HL-60 (cell line): ENCODE results near the gene SPRYD3.

Source experiments
- DNase-seq, 2 experiments: peaks; one replicate each; pipeline ENCODE4 v3.0.0-alpha.2; 2010 to 2020; ENCODE audit warnings: low read depth in 1 of 2, low spot score in 1 of 2
- H3K27ac ChIP-seq: fragments of 250-450 bp; sonication (Bioruptor Pico); replicated peaks from 2 replicates; pipeline ENCODE4 v1.5.1; 2020; ENCODE audit warnings: mild to moderate bottlenecking, moderate library complexity
- H3K27me3 ChIP-seq: fragments of 250-450 bp; sonication (Bioruptor Pico); 2 replicates; pipeline ENCODE4 v1.5.1; 2021; ENCODE audit warnings: mild to moderate bottlenecking, moderate library complexity; ENCODE audit not compliant: insufficient read depth, poor library complexity, severe bottlenecking
- H3K4me3 ChIP-seq: replicated peaks from 2 replicates; pipeline ENCODE4 v1.5.1; 2011; ENCODE audit warnings: mild to moderate bottlenecking, control low read depth, low read length; ENCODE audit not compliant: insufficient read depth
- GABPA ChIP-seq: IDR thresholded peaks from 2 replicates; pipeline ENCODE4 v1.6.1; 2012; ENCODE audit warnings: low read depth
- POLR2AphosphoS5 ChIP-seq: IDR thresholded peaks from 2 replicates; pipeline ENCODE4 v1.6.1; 2012; ENCODE audit warnings: low read depth
- SPI1 ChIP-seq: IDR thresholded peaks from 2 replicates; pipeline ENCODE4 v1.6.1; 2012; ENCODE audit warnings: low read depth, mild to moderate bottlenecking, borderline replicate concordance
- TF ChIP-seq, protein P1 (sequence below): IDR thresholded peaks from one replicate; pipeline ENCODE4 v1.5.1; 2011; ENCODE audit warnings: low read length, control low read depth, inconsistent platforms; ENCODE audit not compliant: insufficient read depth
- TF ChIP-seq, protein P2 (sequence below): IDR thresholded peaks from 2 replicates; pipeline ENCODE4 v1.6.1; 2012; ENCODE audit warnings: low read depth; ENCODE audit not compliant: insufficient replicate concordance

SPRYD3 gene

DNA sequence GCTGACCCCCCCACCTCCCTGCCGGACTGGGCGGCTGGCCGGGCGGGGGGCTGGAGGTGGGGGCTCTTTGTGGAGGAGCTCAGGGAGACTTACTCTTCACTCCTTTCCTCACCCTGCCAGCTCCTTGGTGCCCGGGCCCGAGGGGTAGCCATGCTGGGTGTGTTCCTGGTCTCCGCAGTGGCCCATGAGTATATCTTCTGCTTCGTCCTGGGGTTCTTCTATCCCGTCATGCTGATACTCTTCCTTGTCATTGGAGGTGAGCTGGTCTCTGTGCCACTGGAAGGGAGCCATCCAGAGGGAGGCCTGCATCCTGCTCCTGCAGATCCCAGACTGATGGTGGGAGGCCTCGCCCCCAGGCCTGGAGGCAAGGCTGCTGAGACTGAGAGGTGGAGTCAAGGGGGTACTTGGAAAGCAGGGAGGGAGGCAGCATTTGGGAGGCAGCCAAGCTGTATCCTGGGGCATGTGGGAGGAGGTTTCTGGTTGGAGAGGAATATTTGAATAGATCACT, 43.8 kb upstream of the SPRYD3 start:
- no peak for DNase-seq
- TF ChIP-seq SPI1: no peak
- TF ChIP-seq, protein P1, sequence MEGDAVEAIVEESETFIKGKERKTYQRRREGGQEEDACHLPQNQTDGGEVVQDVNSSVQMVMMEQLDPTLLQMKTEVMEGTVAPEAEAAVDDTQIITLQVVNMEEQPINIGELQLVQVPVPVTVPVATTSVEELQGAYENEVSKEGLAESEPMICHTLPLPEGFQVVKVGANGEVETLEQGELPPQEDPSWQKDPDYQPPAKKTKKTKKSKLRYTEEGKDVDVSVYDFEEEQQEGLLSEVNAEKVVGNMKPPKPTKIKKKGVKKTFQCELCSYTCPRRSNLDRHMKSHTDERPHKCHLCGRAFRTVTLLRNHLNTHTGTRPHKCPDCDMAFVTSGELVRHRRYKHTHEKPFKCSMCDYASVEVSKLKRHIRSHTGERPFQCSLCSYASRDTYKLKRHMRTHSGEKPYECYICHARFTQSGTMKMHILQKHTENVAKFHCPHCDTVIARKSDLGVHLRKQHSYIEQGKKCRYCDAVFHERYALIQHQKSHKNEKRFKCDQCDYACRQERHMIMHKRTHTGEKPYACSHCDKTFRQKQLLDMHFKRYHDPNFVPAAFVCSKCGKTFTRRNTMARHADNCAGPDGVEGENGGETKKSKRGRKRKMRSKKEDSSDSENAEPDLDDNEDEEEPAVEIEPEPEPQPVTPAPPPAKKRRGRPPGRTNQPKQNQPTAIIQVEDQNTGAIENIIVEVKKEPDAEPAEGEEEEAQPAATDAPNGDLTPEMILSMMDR: no peak
- Histone ChIP-seq H3K27ac (no peak overlapping the region), H3K4me3 (no peak overlapping the region), H3K27me3 (no peaks in the 10 kb centered on the region)

DNA sequence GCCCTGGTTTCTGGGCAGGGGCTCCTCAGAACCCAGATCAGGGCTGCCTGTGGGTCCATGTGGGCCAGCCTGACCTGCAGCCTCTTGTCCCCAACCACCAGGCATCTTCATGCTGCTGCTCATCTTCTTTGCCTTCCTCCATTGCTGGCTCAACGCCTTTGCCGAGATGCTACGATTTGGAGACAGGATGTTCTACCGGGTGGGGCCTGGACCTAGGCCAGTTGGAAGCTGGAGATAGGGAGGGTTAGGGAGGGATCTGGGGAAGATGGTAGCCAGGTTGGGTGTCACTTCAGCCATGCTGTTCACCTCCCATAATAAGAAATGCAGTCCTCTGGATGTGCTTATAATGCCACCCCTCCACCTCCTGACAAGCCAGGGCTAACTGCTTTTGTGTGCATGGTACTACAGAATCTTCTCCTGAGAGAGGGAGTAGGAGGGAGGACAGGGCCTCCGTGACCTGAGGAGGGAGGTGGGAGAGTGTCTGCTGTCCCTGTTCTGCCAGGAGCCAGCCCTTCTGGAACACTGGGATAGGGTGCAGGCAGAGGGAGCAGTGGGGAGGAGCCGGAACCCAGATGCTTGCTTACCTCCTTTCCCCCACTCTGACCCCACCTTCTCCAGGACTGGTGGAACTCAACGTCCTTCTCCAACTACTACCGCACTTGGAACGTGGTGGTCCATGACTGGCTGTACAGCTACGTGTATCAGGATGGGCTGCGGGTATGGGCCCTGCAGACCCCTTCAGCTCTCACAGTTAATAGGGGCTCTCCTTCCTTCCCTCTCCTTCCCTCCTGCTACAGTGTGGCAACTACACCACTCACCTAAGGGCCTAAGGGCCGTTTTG, 41.7 kb upstream of the SPRYD3 start:
- no peak for DNase-seq
- no peak for TF ChIP-seq POLR2AphosphoS5
- TF ChIP-seq, protein P1: no peak
- TF ChIP-seq SPI1: no peak
- no peak for TF ChIP-seq GABPA
- TF ChIP-seq, protein P2, sequence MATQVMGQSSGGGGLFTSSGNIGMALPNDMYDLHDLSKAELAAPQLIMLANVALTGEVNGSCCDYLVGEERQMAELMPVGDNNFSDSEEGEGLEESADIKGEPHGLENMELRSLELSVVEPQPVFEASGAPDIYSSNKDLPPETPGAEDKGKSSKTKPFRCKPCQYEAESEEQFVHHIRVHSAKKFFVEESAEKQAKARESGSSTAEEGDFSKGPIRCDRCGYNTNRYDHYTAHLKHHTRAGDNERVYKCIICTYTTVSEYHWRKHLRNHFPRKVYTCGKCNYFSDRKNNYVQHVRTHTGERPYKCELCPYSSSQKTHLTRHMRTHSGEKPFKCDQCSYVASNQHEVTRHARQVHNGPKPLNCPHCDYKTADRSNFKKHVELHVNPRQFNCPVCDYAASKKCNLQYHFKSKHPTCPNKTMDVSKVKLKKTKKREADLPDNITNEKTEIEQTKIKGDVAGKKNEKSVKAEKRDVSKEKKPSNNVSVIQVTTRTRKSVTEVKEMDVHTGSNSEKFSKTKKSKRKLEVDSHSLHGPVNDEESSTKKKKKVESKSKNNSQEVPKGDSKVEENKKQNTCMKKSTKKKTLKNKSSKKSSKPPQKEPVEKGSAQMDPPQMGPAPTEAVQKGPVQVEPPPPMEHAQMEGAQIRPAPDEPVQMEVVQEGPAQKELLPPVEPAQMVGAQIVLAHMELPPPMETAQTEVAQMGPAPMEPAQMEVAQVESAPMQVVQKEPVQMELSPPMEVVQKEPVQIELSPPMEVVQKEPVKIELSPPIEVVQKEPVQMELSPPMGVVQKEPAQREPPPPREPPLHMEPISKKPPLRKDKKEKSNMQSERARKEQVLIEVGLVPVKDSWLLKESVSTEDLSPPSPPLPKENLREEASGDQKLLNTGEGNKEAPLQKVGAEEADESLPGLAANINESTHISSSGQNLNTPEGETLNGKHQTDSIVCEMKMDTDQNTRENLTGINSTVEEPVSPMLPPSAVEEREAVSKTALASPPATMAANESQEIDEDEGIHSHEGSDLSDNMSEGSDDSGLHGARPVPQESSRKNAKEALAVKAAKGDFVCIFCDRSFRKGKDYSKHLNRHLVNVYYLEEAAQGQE: no peak

DNA sequence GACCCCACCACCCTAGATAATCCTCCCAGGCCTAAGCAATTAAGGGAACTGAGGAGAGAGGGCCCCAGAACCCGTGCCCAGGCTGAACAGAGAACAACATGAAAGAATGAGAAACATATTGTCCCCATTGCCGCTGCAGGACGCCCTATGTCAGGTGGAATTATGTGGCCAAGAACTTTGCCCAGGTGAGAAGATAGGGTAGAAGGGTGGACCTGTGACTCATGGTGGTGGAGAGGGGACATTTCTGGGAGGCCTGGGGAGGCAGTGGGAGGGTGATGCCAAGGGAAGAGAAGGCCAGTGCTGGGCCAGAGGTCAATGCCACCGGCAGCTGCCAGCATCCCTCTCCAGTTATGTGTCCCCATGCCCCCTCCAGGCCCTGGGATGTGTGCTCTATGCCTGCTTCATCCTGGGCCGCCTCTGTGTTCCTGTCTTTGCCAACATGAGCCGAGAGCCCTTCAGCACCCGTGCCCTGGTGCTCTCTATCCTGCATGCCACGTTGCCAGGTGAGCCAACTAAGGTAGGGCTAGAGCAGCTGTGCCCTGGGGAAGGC, 39.6 kb upstream of the SPRYD3 start:
- TF ChIP-seq POLR2AphosphoS5 (no peak), GABPA (no peak), SPI1 (no peak)
- TF ChIP-seq, protein P1: no peak
- TF ChIP-seq, protein P2: no peak
- H3K4me3 ChIP-seq: no peak overlapping the region
- no peaks in the 10 kb centered on the region for H3K27me3 ChIP-seq
- H3K27ac ChIP-seq: no peak overlapping the region
- no peak for DNase-seq

More for the DNA sequence above, 41.7 kb upstream of the SPRYD3 start:
- Histone ChIP-seq H3K27me3 (no peaks in the 10 kb centered on the region), H3K4me3 (no peak overlapping the region), H3K27ac (no peak overlapping the region)
